Epithelial cell of esophagus (primary cell): ENCODE results near the gene TTLL10.

Experiments used
- DNase-seq: peaks from one replicate; pipeline ENCODE4 v3.0.0; 2010; ENCODE audit warnings: low read depth
- H3K4me3 ChIP-seq: 2 replicates; pipeline ENCODE4 v1.5.1; 2011; ENCODE audit warnings: mild to moderate bottlenecking, low read length, control low read depth
- CTCF ChIP-seq: IDR thresholded peaks from 2 replicates; pipeline ENCODE4 v1.5.1; 2011; ENCODE audit warnings: low read depth, mild to moderate bottlenecking, low read length, control low read depth, inconsistent platforms; ENCODE audit not compliant: insufficient read depth; ENCODE audit errors: missing control alignments

The TTLL10 gene

GRCh38 chr1:1173793-1174415 is at the start of gene TTLL10:
Gene TTLL10 (plus strand): TSS chr1:1173880. CDS start chr1:1179216, 5,336 bp downstream.
- no peak for DNase-seq
- H3K4me3 ChIP-seq = no peak within 1 kb of the TSS
- TF ChIP-seq CTCF = no peak

- no peak overlapping the region for H3K4me3 ChIP-seq
- no peak for TF ChIP-seq CTCF
These were observed 49.2 kb upstream of the TTLL10 start for GRCh38 chr1:1124508-1124785.

GRCh38 chr1:1124786-1125642 is 48.7 kb upstream of the TTLL10 start:
- H3K4me3 ChIP-seq = no peak overlapping the region
- TF ChIP-seq CTCF = no peak
- no peak for DNase-seq

More at GRCh38 chr1:1124508-1124785, 49.2 kb upstream of the TTLL10 start:
- no peak for DNase-seq

GRCh38 chr1:1125945-1126344 is 47.7 kb upstream of the TTLL10 start:
- no peak for TF ChIP-seq CTCF
- no peak overlapping the region for H3K4me3 ChIP-seq
- no peak for DNase-seq

GRCh38 chr1:1127551-1128451 is 45.9 kb upstream of the TTLL10 start:
- no peak overlapping the region for H3K4me3 ChIP-seq
- DNase-seq = no peak
- TF ChIP-seq CTCF = no peak

- no peak overlapping the region for H3K4me3 ChIP-seq
- no peak for TF ChIP-seq CTCF
- DNase-seq = no peak
These were observed 45.1 kb upstream of the TTLL10 start for GRCh38 chr1:1128454-1129139.
